Stimulated activated CD8-positive, alpha-beta memory T cell treated with anti-CD3 and anti-CD28 coated beads, Interleukin-7, amount 100 ng/mL, for 4 hours (primary cell): ENCODE data around the gene SLC43A2.
"Not testable (repeated sequence)": the region's sequence is repeated elsewhere in the genome, so short reads cannot be mapped to it uniquely, and the experiment has no call there.

Source experiments
- DNase-seq, 2 donors: peaks; one replicate each; pipeline ENCODE4 v3.0.0-alpha.2; 2020; ENCODE audit warnings: low read depth in 2 of 2

Gene SLC43A2

GRCh38 chr17:1590029-1590746, 38.4 kb downstream of the SLC43A2 start:
- no peak for DNase-seq

- DNase-seq = no peak
These were observed 39.6 kb downstream of the SLC43A2 start for GRCh38 chr17:1588821-1589585.

- DNase-seq = no peak
These were observed 44.5 kb downstream of the SLC43A2 start for GRCh38 chr17:1584167-1584566.

- DNase-seq = no peak
These were observed 45.1 kb downstream of the SLC43A2 start for GRCh38 chr17:1583556-1583955.

- no peak for DNase-seq
These were observed 46.3 kb downstream of the SLC43A2 start for GRCh38 chr17:1582374-1582773.

- no peak for DNase-seq
These were observed 47.5 kb downstream of the SLC43A2 start for GRCh38 chr17:1580979-1581676.

GRCh38 chr17:1578029-1578428, 50.6 kb downstream of the SLC43A2 start:
- no peak for DNase-seq

GRCh38 chr17:1577583-1578013, 51.0 kb downstream of the SLC43A2 start:
- DNase-seq = no peak

- DNase-seq = peak in 1 of 2 donors; percentile 19
These were observed 51.5 kb downstream of the SLC43A2 start for GRCh38 chr17:1577182-1577581.

GRCh38 chr17:1576500-1576899, 52.1 kb downstream of the SLC43A2 start:
- no peak for DNase-seq

GRCh38 chr17:1574697-1575471, 53.8 kb downstream of the SLC43A2 start:
- no peak for DNase-seq

- peak in 1 of 2 donors; percentile 34 for DNase-seq
These were observed 54.5 kb downstream of the SLC43A2 start for GRCh38 chr17:1573932-1574696.

- DNase-seq = not testable (repeated sequence)
These were observed 56.0 kb downstream of the SLC43A2 start for GRCh38 chr17:1572646-1573045.

- no peak for DNase-seq
These were observed 57.3 kb downstream of the SLC43A2 start for GRCh38 chr17:1571341-1571704.

GRCh38 chr17:1568950-1569810, 59.5 kb downstream of the SLC43A2 start:
- DNase-seq = no peak

GRCh38 chr17:1566505-1567199, 62.0 kb downstream of the SLC43A2 start:
- DNase-seq = no peak

GRCh38 chr17:1565877-1566276, 62.8 kb downstream of the SLC43A2 start:
- DNase-seq = no peak

- no peak for DNase-seq
These were observed 64.6 kb downstream of the SLC43A2 start for GRCh38 chr17:1563786-1564613.

GRCh38 chr17:1563471-1563785, 65.2 kb downstream of the SLC43A2 start:
- not testable (repeated sequence) for DNase-seq
